GM19324 (cell line): ENCODE results near the gene ABLIM3.
A peak's percentile ranks its signal among the peaks of the same experiment; 100 is the strongest.

ENCODE experiments used
- ATAC-seq: cut with Tn5 transposase; IDR thresholded peaks from one replicate; pipeline ENCODE4 v1.9.1; 2021; ENCODE audit warnings: mild to moderate bottlenecking, moderate library complexity; ENCODE audit not compliant: unreplicated experiment, low FRiP score

Gene ABLIM3

DNA sequence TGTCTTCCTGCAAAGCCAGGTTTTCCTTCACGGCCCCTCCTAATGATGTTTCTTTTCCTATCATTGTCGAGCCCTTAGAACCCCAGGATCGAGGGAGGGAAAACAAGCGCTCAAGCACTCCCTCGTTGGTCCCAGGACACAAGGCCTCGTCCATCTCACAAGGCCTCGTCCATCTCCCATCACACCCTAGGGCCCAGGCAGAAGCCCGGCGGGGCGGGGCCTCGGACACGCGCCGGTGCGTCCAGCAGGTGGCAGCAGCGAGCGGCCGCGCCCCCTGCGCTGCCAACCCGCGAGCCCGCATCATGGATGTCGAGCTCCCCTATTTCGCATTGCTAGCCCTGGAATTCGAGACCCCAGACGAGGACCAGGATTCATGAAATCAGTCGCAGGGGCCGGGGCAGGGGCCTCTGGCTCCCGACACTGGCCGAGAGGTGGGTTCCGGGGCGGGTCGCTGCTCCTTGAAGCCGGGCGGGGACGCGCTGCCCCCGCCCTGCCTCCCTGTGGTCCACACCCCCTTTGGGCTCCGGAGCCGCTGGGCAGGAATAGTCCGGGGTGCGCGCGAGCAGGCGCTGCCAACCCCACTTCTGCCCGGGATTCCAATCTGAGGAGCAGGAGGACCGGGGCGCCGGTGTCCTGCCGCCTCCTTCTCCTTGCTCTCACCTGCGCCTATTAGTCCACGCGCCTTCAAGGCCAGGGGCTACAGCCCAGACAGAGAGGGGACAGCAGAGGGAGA, at the start of gene ABLIM3:
Gene ABLIM3, plus strand, starts transcription at position 270 of the 733 bp plus-strand sequence. CDS start 603 bp downstream, outside the sequence.
- ATAC-seq, result peak; percentile 85

DNA sequence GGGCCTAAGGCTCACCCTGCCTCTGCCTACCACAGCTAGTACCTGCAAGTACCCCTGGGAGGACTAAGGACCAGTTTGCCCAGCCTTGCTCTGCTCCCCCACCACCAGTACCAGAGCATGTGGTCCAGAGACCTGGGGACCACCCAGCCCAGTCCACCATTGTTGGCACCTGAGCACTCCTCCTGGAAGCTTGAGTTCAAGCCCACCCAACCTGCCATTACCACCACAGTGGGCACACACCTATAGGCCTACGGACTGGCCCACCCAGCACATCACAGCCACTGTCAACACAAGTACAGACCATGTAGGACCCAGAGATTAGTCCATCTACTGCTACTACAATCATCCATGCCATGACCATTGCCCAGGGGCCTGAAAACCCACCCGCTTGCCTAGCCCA, 47.7 kb upstream of the ABLIM3 start:
- ATAC-seq, result no peak

DNA sequence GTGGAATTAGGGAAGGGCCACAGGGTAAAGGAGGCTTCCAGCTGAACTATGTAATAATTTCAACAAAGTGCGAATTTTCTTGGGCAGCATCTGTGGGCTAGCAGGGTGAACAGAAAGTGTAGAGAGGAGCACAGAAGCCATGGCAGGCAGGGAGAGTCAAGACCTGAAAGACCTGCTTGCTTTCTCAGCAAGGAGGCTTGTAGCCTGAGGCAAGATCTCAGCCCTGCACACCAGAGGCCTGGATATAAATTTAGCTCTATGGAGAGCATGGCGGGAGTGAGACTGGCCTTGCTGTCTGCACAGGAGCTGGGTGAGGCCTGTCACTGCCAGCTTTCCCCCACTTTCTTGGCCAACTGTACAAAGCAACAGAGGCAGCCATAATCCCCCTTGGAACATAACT, 46.3 kb upstream of the ABLIM3 start:
- no peak for ATAC-seq

DNA sequence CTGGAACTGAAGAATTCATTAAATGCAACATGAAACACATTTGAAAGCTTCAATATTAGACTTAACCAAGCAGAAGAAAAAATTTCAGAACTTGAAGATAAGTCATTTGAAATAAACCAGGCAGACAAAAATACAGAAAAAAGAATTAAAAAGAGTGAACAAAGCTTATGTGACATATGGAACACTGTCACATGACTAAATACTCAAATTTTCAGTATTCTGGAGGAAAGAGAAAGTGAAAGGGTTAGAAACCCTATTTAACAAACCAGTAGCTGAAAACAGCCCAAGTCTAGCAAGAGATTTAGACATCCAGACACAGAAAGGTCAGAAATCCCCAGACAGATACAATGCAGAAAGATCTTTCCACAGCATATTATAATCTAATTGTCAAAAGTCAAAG, 41.4 kb upstream of the ABLIM3 start:
- no peak for ATAC-seq

DNA sequence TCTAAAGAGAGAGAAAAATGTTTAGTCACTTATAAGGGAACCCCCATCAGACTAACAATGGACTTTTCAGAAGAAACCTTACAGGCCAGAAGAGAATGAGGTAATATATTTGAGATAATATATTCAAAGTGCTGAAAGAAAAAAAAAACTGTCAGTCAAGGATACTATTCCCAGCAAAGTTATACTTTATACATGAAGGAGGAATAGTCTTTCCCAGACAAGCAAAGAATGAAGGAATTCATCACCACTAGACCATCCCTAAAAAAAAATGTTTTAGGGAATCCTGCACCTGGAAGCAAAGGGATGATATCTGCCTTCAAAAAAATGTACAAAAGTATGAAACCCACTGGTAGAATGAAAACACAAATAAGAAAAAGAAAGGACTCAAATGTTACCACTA, 41.0 kb upstream of the ABLIM3 start:
- ATAC-seq, result no peak

DNA sequence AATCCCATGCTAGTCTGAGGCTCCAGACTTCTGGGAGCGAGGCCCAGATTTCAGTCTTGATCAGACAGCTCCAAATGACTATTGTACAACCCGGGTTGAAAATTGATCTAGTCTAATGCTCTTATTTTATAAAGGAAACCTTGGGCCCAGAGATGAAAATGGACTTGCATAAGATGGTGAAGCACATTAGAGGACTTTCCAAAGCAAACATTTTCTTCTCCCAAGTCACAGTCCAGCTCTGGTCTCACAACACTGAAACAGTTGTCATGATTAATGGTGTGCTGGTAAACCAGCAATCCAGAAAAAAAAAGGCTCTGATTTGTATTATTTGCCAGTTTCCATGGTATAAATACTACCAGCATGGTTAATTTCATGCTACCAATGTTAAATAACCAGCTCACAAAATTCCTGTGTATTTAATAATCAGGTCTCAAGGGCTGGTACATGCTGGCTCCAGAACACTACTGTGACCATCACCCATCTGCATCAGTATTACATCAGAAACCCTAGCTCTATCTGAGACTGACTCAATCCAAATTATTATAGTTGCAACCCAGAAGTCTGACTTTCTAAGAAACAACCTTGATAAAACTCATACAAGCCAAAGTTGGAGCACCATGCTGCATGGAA, 32.5 kb upstream of the ABLIM3 start:
- ATAC-seq, result no peak

DNA sequence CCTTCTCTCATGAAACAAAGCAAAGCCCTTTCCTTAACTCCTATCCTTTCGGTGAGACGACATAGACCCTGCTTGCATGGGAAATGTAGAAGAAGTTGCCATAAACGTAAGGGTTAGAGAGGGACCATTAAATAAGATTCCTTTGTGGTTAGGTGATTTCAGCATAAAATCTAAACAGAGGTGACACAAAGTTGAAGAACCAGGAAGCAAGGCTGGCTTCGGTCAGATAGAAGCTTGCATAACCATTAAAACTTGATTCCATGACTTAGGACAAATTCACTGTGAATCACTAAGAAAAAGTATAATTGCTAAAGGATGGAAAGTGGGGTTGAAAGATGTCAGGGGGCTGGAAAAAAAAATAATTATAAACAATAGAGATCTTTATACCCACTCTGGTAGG, 30.9 kb upstream of the ABLIM3 start:
- ATAC-seq, result no peak

DNA sequence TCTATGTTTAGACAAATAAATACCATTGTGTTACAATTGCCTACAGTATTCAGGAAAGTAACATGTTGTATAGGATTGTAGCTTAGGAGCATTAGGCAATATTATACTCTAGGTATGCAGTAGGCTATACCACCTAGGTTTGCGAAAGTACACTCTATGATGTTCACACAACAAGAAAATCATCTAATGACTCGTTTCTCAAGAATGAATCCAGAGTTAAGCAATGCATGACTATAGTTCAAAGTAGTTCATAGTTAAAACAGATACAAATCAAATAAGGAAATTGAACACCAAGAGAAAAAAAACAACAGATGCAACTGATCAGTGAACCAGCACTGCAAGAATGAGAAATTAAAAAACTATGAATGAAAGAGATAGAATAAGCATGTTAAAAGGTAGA, 27.6 kb upstream of the ABLIM3 start:
- ATAC-seq, result no peak

DNA sequence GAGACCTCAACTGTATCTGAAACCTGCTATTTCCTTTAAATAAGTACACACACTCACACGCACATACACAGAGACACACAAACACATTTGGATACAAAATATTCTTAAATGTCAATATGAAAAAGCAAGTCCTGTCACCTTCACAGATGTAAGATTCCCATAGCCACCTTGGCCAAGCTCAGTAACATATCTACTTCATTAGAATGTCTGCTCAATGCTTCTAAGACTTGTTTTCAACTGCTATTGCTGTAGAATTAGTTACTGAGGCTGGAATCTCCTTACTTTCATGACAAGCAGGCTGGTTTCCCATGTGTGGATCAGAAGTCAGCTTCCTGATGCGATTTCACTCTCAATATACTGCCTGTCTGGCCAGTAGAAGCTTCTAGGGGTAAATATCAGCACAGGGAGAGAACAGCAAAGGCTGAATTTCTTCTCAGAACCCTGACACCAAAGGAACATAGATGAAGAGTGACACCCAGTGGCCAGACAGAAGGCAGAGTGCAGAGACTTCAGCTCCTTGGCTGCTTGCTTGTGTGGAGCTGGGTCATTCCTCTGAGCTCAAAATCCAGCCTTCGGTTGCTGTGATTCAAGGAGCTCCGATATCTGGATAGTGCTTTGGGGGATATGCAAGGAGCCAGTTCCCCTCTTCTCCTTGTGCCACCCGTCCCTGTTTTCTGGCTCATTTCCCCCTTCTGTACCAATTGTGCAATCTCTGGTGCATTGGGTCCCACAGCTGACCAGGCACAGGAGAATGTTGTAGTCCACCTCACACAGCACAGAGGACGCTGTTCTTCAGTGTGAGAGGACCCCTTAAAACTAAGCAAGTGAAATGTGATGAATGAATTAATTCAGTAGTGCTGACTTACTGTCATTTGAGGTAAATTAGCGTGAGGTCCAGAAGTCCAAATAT, 26.6 kb upstream of the ABLIM3 start:
- ATAC-seq, result peak; percentile 63

DNA sequence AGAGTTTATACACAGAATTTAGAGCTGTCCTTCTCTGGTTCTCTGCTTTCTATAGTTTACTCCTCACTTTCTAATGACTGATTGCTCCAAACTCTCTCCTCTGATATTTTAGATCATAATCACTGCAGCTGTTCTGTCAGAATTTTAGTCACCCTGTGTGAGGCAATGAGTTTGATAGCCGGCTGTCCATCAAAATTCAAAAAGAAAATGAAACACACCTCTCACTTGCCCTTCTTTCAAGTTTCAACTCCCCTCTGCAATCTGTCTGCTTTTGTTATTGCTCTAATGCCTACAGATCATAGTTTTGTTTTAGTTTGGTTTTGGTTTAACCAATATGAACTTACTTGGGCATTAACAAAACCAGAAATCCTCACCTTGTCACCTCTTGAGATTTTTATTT, 23.3 kb upstream of the ABLIM3 start:
- peak; percentile 68 for ATAC-seq

DNA sequence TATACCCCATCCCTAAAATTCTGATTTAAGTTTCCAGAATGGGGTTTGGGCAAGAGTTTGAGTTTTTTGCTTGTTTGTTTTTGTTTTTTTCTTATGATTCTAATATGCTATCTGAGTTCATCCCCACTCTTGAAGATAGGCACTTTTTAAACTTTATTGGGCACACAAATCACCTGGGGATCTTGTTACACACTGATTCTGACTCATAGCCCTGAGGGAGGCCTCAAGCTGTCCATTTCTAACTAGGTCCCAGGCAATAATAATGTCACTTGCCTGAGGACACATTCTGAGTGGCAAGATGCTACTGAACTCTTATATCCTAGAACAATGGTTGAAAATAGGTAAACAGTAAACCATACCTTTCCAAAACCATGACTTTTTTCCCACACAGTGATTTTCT, 22.8 kb upstream of the ABLIM3 start:
- ATAC-seq, result peak; percentile 17

DNA sequence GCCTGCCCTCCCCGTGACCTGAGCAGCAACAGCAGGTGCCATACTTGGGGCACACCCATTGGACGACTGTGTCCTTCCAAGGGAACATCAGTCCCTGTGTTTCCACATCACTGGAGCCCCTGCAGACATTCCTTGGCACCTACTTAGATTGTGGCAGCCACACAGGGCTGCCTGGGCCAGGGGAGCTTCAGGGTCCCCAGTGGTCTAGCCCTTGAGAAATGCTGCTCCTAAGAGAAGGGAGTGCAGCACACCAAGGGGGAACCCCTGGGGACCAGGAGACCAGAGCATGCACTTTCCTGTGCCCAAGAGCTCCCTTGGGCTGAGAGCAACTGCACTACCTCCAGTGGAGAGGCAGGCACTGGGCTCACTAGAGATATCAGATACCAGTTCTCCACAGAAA, 20.1 kb upstream of the ABLIM3 start:
- no peak for ATAC-seq

DNA sequence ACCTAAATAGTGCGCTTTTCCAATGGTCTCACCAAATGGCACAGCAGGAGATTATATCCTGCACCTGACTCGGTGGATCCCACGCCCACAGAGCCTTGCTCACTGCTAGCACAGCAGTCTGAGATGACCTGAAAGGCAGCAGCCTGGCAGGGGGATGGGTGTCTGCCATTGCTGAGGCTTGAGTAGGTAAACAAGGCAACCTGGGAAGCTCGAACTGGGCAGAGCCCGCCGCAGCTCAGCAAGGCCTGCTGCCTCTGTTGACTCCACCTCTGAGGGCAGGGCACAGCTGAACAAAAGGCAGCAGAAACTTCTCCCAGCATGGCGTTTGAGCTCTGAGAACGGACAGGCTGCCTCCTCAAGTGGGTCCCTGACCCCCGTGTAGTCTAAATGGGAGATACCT, 18.1 kb upstream of the ABLIM3 start:
- no peak for ATAC-seq

DNA sequence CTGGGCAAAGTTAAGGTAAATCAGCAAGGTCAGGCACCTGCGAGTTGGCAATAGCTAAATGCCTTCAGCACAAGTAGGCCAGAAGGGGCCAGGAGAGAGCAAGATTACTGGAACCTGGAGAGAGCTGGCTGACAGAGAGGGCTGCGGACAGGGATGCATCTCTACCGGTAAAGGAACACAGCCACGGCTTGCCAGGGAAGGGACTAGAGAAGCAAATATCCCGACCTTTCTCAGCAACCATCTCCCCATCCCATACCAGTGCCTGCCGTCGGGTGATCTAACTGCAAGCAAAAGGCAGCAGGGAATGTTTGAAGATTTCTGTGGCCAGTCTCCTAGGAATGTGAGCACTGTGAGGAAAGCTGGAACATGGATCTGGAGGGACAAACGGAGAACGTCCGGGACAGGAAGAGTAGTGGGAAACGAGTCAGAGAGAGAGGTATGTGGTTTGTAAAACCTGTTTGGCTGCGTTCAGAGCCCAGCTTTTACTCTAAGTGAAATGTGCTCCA, 15.9 kb upstream of the ABLIM3 start:
- no peak for ATAC-seq

DNA sequence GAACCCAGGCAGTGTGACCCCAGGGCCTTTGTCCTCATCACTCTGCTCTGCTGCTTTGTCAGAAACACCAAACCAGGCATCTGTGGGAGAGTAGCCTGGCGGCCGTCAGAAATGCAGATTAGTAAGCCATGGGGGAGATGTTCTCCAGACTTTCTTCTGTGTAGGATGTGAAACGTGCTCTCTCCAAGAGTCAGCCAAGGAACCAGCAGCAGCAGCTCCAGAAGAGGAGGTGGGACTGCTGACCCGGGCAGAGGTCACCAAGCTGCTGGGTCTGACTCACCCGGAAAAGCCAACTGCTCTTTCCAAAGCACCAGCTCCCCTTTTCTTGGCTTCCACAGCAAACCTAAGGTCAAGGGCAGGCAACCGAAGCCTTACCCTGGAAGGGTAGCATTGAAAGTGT, 14.4 kb upstream of the ABLIM3 start:
- no peak for ATAC-seq

DNA sequence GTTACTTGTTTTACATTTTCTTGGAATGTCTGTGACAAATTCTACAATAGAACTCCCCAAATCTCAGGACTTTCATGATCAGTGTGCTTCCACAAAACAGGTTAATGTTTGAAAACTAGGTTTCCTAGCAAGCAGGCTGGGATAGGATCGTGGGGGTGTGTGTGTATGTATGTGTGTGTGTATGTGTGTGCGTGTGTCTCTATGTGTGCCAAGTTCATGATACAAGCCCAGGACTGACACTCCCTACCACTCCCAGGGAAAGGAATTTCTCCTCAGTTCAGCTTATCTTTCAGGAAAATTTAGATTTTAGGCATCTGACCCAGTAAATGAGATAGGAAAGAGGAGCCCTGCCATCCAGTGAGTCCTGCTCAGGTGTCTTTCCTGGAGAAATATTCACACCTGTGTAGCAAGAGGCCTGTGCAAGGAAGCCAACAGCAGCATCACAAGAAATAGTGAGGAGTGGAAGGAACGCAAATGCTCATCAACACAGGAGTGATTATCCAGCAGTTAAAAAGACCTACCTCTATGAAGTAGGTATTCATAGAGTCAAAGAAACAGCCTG, 13.8 kb upstream of the ABLIM3 start:
- no peak for ATAC-seq

DNA sequence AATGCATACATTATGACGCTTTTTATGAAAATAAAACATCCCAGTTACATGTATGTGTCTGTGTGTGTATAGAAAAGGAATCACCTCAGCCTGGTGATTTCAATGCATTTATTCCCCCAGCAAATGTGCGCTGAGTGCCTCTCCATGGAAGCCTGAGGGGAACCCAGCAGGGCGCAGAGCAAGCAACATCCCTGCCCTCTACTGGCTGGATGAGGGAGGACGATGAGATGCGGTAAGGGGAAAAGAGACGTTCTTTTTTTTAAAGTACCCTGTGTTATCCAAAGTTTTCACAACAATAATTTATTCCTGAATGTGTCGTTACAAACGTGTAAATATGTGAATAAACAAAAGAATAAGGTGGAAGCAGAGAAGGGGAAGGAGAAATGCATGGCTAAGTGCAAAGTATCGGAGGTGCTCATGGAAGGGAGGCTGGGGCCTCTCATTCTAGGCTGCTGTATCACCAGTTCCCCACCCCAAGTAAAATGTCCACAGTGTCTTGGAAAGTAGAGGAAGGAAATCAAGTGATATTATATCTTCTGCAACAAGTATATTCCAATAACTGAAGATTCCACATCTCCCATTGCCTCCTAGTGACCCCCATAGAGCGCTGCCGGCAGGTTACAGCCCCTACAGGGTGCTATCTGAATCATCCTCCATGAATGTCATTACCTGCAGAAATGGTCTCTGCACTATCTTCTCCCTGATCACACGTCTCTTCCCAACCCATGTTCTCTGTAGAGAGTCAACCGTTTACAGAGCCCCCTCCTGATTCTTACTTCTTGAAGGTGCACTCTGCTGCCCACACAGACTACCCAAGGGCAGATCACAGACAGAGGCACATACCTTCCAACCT, 13.0 kb upstream of the ABLIM3 start:
- ATAC-seq, result no peak

DNA sequence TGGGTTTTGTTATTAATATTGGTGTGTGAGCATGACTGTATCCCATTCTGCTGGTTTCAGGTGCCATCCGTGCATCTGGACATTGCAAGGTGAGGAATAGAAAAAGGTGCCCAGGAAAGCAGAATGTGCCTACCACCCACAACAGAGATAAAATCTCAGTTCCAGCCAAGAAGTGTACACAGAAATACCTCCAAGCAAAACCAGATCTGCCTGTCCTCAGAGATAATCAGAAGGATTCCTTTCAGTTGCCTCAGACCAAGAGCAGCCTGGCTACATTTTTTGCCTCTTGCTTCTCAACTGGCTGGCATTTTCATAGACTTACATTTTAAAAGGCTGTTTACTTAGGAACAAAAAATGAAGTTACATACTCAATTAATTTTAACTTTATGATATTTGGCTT, 12.1 kb upstream of the ABLIM3 start:
- ATAC-seq, result no peak

DNA sequence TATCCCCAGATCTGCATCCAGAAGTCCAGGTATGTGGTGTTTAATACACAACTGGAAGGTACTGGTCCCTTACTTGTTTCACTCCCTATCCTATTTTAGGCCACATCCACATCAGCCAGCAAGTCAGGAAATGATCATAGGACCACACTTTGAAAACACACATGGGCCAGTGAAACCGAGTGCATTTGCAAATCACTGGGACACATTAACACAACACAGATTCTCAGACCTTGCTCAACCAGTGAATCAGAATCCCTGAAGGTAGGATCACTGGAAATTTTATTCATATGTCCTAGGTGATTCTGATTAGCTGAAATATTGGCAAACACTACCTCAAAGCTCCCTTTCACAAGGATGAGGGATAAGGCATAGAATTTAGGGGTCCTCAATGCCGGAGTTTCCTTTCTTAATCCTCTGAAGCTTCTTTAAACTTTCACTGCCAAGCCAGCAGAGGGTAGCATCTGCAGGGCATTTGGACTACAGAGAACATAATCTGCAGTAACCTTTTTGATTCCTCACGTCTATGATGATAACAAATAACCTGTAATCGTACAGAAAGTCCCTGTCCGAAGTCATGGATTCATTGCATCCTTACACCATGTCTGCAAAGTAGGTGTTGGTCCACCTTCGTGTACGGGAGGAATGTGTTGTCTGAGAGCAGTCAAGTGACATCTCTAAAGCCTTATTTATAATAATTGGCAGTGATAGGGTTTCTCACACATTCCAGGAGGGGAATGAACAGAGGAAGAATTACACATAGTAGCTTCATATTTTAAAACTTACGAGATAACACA, 11.0 kb upstream of the ABLIM3 start:
- no peak for ATAC-seq
